ENCODE measurements around the gene PBRM1. TPM values are rescaled to one million over a fixed set of nuclear protein-coding genes. Genes with fewer than 3 reads are reported as not detected.

Gene PBRM1
- 45.9 and 46.1 TPM in 2 replicates for total RNA-seq

DNA sequence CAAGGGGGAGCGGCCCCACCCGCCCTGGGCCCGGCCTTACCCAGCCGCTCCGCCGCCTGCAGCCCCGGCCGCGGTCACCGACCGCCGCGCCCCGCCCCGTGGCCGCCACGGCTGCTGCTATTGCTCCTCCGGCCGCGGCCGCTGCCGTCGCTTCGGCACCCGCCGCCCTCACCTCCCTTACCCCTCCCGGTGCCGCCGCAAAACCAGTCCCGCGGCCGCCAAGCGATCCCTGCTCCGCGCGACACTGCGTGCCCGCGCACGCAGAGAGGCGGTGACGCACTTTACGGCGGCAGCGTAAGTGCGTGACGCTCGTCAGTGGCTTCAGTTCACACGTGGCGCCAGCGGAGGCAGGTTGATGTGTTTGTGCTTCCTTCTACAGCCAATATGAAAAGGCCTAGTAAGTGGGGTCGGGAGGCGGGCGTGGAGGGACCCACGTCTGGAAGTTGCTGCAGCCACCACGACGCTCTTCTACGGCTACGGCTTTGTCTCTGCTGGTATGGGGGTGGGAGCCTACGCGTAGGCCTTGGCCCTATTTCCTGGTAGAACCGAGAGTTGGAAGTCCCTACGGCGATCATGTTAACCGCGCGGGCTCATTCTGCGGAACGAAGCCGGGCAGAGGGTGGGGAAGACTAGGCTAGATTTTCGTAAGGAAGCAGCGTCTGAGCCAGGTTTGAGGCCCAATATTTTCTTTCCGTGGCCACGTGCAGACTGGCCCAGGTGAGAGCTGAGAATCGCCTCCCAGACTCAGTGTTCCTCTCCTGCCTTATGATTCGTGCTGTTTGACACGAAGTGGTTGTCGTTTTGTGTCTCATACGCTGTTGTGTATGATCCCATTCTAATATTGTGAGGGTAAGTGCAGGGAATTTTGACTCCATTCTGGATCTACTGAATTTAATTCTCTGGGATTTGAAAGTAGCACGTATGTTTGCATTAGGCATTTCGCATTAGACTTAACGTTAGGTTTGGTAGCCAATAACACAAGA lies at the start of gene PBRM1, which contains the start of gene GNL3:
PBRM1 (minus strand) TSS at position 205 of the 983 bp plus-strand sequence.
GNL3 (plus strand) TSS at position 324 of the 983 bp plus-strand sequence; CDS start at position 385, 61 bp downstream.

DNA sequence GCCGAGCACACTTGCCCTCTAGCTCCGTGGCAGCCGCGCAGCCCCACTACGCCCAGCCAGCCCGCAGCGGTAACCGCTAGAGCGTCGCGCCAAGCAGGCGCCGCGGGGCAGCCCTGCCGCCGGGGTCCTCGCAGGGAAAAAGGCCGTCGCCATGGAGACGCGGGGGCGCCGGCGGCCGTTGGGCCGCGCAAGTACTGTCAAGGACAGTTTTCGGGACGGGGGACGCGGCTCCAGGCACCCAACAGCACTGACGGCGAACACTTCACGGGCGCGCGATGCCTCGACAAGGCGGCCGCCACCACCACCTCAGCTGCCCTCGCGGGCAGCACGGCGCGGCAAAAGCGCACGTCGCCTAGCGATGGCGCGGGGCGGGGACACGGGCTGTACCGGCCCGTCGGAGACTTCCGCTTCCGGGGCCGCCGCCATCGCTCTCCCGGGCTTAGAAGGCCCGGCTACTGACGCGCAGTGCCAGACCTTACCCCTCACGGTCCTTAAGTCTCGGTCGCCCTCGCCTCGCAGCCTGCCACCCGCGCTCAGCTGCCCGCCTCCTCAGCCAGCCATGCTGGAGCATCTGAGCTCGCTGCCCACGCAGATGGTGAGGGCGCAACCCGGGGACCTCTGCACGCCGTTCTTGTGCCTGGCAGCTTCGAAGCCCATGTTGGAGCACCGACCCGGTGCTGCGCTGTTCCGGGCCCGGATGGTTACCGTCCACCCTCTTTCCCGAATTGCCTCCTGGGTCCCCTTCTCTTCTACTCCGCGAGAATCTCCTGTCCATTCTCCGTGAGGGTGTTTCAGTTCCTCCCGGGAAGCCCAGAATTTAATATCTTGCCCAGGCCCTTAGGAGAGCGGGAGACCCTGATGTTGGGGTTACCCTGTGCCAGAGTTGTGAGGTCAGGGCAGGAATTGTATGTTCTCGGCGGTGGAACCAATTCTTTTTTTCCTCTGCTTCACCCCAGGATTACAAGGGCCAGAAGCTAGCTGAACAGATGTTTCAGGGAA lies 20.3 kb upstream of the PBRM1 start, which contains the start of the genes GLT8D1 and SPCS1:
GLT8D1 (minus strand) TSS at position 104 of the 999 bp plus-strand sequence. CDS start 5,331 bp downstream, outside the sequence.
SPCS1 (plus strand) TSS at position 419 of the 999 bp plus-strand sequence; CDS start at position 560, 141 bp downstream.

DNA sequence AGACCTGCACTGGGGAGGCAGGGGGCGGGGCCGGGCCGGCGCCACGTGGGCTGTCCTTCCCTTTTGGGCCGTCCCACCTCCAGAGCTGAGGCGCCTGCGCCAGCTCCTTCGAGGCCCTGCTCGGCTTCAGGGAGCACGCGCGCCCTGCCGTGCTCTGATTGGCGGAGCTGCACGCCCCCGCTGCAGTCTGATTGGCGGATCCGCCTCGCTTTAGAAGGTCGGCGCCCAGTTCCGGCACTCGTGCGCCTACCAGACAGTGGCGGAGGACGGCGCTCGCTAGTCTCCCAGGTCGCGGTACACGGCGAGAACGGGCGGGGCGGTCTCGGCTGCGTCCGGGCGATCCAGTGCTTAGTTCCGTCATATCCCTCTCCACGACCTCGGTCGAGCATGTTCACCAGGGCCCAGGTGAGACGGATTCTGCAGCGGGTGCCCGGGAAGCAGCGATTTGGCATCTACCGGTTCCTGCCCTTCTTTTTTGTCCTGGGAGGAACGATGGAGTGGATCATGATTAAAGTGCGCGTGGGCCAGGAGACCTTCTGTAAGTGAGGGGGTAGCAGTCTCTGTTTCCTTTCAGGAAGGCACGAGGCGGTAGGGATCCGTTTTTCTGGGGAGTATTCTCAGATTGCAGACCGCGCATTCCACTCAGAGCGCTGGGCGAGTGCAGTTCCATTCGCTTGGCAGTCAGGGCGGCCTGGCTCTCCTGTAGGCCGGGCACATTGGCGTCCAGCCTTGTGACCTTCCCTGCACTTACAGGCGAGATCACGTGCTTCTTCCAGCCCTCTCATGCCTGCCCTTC lies 149.1 kb downstream of the PBRM1 start, which contains the start of gene UQCC5:
UQCC5 (plus strand) TSS at position 237 of the 796 bp plus-strand sequence; CDS start at position 388, 151 bp downstream.

DNA sequence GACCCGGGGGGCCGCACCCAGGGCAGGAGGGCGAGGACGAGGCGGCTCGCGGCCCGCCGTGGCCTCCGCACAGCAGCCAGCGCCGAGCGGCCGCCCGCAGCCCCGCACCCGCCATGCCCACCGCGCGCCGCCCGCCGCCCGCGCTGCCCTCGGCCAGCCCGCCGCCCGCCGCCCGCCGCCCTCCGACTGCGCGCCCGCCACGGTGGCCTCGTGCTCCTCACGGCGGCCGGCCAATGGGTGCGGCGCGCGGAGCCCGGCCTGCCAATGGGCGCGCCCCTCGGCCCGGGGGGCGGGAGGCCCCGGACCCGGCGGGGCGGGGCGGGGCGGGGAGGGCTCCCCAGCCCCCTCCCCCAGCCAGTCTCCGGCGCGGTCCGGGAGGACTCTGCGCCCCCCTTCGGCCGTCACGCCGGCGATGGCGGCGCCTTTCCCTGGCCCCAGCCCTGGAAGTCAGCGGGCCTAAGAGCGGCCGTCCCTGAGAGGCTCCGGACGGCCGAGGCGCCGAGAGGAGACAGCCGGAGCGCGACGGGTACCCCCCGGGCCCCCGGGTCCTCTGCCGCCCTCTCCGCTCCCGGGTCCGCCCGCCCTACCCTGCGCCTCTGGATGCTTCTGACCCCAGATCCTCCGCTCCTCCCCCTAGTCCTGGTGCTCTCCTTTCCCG lies 152.0 kb downstream of the PBRM1 start, which contains the start of gene NT5DC2:
NT5DC2 (minus strand) TSS at position 235 of the 658 bp plus-strand sequence; CDS start at position 115, 120 bp downstream.

Other genes starting within 250 kb of the PBRM1 start
- gene SEMA3G, start 240.8 kb downstream of the PBRM1 start, total RNA-seq, result 0.26 TPM in 1 of 2 replicates, not detected in the other
- 0.43 and 0.63 TPM in 2 replicates for gene TNNC1, start 231.9 kb downstream of the PBRM1 start, total RNA-seq
- gene NISCH, start 230.3 kb downstream of the PBRM1 start, total RNA-seq, result 81.8 and 82.5 TPM in 2 replicates
- under 0.01 and 0.32 TPM in 2 replicates for gene STAB1, start 190.6 kb downstream of the PBRM1 start, total RNA-seq
- gene NT5DC2, start 152.1 kb downstream of the PBRM1 start, total RNA-seq, result 46.5 and 47.4 TPM in 2 replicates
- 8.9 and 13.4 TPM in 2 replicates for gene UQCC5, start 149.3 kb downstream of the PBRM1 start, total RNA-seq
- gene GNL3, start 119 bp upstream of the PBRM1 start, total RNA-seq, result 51.2 and 58.6 TPM in 2 replicates
- gene GLT8D1, start 19.9 kb upstream of the PBRM1 start, total RNA-seq, result 108 and 133 TPM in 2 replicates
- 24.3 and 33.9 TPM in 2 replicates for gene SPCS1, start 20.2 kb upstream of the PBRM1 start, total RNA-seq
- gene NEK4, start 85.0 kb upstream of the PBRM1 start, total RNA-seq, result 11.7 and 23.4 TPM in 2 replicates
- gene ITIH1, start 91.7 kb upstream of the PBRM1 start, total RNA-seq, result not detected in 2 replicates
- gene ITIH3, start 108.9 kb upstream of the PBRM1 start, total RNA-seq, result not detected in 2 replicates
- 1.7 and 3.0 TPM in 2 replicates for gene ITIH4, start 144.8 kb upstream of the PBRM1 start, total RNA-seq
- not detected in 2 replicates for gene MUSTN1, start 149.1 kb upstream of the PBRM1 start, total RNA-seq
- gene STIMATE, start 211.6 kb upstream of the PBRM1 start, total RNA-seq, result 8.0 and 10.3 TPM in 2 replicates